HG03575 (cell line): ENCODE measurements around the gene SYNJ1.

Experiments used
- ATAC-seq: cut with Tn5 transposase; IDR thresholded peaks from one replicate; pipeline ENCODE4 v1.9.1; 2021; ENCODE audit not compliant: unreplicated experiment, insufficient number of reproducible peaks, low FRiP score; ENCODE audit errors: extremely low read depth

Gene SYNJ1

DNA sequence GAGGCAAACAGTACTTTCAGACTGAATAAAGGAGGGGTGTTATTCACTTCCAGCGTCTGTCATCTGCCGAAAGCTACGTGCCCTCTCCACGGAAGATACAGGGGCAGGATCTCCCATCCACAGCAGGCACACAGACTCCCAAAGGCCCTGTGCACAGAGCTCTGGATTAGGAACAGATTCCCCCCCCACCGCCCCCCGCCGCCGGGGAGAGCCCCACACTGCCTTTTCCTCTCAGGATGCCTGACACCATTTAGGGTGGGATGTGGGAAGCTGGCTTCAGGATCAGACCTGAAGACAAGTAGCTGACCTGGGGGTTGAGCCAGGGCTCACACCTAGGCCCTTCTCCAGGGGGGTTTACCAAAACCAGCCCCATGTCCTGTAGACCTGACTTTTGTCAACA, 134.1 kb downstream of the SYNJ1 start:
- no peak for ATAC-seq

DNA sequence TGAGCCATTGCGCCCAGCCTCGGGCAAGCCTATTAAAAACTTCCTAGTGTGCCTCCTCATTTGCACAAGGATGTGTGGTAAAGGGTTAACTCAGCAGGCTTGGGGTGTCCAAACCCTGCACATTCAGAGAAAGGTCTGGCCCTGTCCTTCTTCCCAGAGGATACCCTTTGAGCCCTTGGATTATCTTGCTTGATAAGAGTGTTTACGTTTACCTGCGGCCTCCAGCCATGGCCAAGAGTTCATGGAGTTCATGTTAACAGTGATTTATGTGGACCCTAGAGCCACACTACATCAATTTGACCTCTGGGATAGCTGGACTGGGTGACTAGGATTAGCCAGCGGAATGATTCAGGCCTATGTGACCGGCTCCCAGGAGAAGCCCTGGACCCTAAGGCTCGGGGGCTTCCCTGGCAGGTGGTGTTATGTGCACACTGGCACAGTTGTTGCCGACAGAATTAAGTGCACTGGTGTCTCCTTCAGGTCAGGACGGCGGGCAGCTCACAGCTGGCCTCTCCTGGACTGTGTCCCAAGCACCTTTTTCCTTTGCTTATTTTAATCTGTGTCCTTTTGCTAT, 134.8 kb downstream of the SYNJ1 start:
- ATAC-seq = no peak

DNA sequence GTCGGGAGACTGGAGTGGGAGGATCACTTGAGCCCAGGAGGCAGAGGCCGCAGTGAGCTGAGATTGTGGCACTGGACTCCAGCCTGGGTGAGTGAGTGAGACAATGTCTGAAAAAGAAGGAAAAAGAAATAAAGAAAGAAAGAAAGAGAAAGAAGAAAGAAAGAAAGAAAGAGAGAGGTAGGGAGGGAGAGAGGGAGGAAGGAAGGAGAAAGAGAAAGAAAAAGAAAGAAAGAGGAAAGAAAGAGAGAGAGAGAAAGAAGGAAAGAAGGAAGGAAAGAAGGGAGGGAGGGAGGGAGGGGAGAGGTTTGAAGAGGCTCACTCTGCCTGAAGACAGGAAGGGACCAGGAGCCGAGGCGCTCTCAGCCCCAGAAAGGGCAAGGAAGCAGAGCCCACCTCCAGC, 137.7 kb downstream of the SYNJ1 start:
- ATAC-seq = no peak

GRCh38 chr21:32587651-32588050, 140.2 kb downstream of the SYNJ1 start:
- ATAC-seq = no peak

DNA sequence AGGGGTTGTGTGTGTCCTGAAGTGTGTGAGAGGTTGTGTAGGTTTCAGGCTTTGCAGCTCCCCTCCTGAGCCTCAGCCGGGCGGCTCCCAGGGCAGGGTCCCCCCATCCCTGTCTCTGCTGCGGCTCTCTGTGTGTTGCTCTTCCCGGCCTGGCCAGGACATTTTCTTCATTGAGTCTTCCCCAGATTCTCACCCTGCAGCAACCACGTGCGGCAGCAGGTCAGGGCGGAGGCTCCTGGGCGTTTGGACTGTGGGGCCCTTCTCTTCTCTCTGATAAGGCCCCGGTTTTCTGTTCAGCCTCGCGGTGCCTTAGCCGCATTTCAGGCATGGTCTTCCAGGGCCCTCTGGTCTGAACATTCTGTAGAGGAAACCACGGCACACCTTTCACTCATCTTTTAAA, 140.7 kb downstream of the SYNJ1 start:
- no peak for ATAC-seq

DNA sequence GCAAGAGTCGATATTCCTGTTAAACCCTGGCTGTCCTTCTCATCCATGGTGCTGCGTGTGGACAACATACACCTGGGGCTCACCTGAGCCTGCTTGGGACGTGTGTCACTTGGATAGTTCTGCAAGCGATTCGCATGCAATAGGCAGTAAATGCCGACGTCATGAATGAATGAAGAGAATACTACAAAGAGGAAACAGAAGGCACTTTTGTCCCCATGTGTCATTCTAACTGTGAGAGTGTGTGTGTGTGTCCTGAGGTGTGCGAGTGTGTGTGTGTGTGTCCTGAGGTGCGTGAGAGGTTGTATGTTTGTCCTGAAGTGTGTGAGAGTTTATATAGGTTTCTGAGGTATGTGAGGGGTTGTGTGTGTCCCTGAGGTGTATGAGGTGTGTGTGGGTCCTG, 141.8 kb downstream of the SYNJ1 start:
- no peak for ATAC-seq

GRCh38 chr21:32585042-32585710, 142.6 kb downstream of the SYNJ1 start, which contains the start of gene TCP10L:
Gene TCP10L (minus strand): TSS chr21:32585523. CDS start chr21:32584304, 1,219 bp downstream.
- no peak for ATAC-seq

GRCh38 chr21:32584472-32584871, 143.3 kb downstream of the SYNJ1 start:
- ATAC-seq = no peak

DNA sequence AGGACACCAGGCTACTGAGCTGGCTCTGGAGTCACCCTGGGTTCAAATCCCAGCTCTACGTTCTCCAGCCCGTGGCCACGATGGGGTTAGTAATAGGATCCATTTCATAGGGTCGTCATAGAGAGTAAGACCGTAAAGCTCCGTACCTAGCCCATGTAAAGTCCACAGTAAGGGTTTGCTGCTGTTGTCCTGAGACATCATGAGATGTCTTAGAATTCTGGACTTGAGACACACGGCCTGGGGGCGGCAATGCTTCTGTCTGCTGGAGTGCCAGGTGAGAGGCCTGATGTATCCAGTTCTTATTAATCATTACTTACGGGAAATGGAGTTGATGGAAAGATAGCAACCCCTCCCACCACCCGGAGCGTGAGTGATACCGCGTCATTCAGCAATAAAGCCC, 146.1 kb downstream of the SYNJ1 start:
- ATAC-seq = no peak

GRCh38 chr21:32580949-32581348, 146.9 kb downstream of the SYNJ1 start:
- no peak for ATAC-seq
